Lung (tissue), 13 donors: ENCODE measurements around the gene ATP6V0D1. TPM values are rescaled to one million over a fixed set of nuclear protein-coding genes. Genes with fewer than 3 reads are reported as not detected.

ENCODE experiments used
- ATAC-seq: fragments of 200-7000 bp; cut with Tn5 transposase; one replicate; pipeline ENCODE4 v1.9.1; 2020; ENCODE audit warnings: moderate number of reproducible peaks; ENCODE audit not compliant: insufficient read depth, low FRiP score
- DNase-seq, 3 donors: peaks; one replicate each; pipeline ENCODE4 v3.0.0-alpha.2; 2013 to 2017
- H3K27ac ChIP-seq, 2 donors: one replicate each; pipeline ENCODE4 v1.5.1; 2013; ENCODE audit warnings: mild to moderate bottlenecking in 2 of 2, moderate library complexity in 2 of 2, control low read depth in 1 of 2, inconsistent platforms in 1 of 2, low read depth in 1 of 2, low read length in 1 of 2
- H3K27me3 ChIP-seq, 3 donors: one replicate each; pipeline ENCODE4 v1.5.1; 2013; ENCODE audit warnings: low read length in 2 of 3; ENCODE audit not compliant: control insufficient read depth in 3 of 3, insufficient read depth in 3 of 3
- H3K36me3 ChIP-seq, 4 donors: one replicate each; pipeline ENCODE4 v1.5.1; 2013; ENCODE audit warnings: low read length in 4 of 4, mild to moderate bottlenecking in 1 of 4, moderate library complexity in 1 of 4; ENCODE audit not compliant: control insufficient read depth in 4 of 4, insufficient read depth in 4 of 4
- H3K4me1 ChIP-seq, 5 donors: one replicate each; pipeline ENCODE4 v1.5.1; 2013; ENCODE audit warnings: low read length in 5 of 5, mild to moderate bottlenecking in 2 of 5, moderate library complexity in 1 of 5; ENCODE audit not compliant: control insufficient read depth in 5 of 5, insufficient read depth in 5 of 5
- H3K4me3 ChIP-seq: one replicate; pipeline ENCODE4 v1.5.1; 2013; ENCODE audit warnings: mild to moderate bottlenecking, control low read depth, moderate library complexity
- H3K9ac ChIP-seq, 2 donors: one replicate each; pipeline ENCODE4 v1.5.1; 2013; ENCODE audit warnings: low read length in 2 of 2, control low read depth in 1 of 2; ENCODE audit not compliant: insufficient read depth in 1 of 2
- H3K9me3 ChIP-seq, 4 donors: one replicate each; pipeline ENCODE4 v1.5.1; 2013; ENCODE audit warnings: low read length in 3 of 4, mild to moderate bottlenecking in 1 of 4, moderate library complexity in 1 of 4; ENCODE audit not compliant: control insufficient read depth in 4 of 4, insufficient read depth in 3 of 4
- WGBS, 2 donors: extraction: QIAGEN DNeasy Blood & Tissue Kit; methylation state at CpG; one replicate each; pipeline ENCODE4 v1.1.7; 2013; 5-methylcytosine and 5-hydroxymethylcytosine counted together
- polyA plus RNA-seq, 2 donors: library from polyadenylated mRNA; stranded (reverse); fragments of 200-250 nt; gene quantifications; one replicate each; pipeline ENCODE4 v1.2.1, GENCODE V29; 2013
- small RNA-seq: library from RNA; depleted of rRNA; stranded (forward); fragments of <200 nt; gene quantifications from one replicate; pipeline ENCODE3, GENCODE V24; 2014; ENCODE audit warnings: low replicate concordance
- total RNA-seq, 2 donors: library from RNA; depleted of rRNA in 1 of 2; stranded (reverse); fragments of >200 nt in 1 of 2; gene quantifications; one replicate each; pipeline ENCODE4 v1.2.1, GENCODE V29; 2014 to 2021
- TF ChIP-seq, protein P1 (sequence below): IDR thresholded peaks from 2 replicates; pipeline ENCODE4 v1.5.1; 2012; ENCODE audit warnings: mild to moderate bottlenecking; ENCODE audit errors: control extremely low read depth, extremely low read depth
- donor health status: control.
- donor health status: control.
- donor health status: Bipolar disorder and iron deficiency.
- donor health status: healthy.
- donor health status: DM: yes; HTN: yes; CAD: no.

The ATP6V0D1 gene
- total and polyA plus RNA-seq, 4 donors: 39.6 to 249 (median 136) TPM

DNA sequence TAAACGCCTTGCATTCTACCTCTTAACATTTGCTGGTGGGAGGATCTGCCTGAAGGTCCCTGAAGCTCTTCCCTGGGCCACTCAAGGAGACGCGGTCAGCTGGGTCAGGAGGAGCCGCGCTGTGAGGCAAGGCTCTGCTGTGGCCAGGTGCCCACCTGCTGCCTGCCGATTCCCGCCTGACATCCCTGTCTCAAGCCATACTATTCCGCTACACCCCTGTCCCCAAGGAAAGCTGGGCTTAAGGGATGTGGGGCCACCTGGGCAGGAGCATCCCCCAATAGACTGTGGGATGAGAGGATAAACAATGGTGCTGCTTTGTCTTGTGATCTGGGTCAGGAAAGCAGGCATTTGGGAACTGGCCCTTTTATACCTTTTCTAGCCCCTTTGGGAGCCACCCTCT is 92.8 kb downstream of the ATP6V0D1 start:
- H3K9me3 ChIP-seq: no peaks in the 10 kb centered on the region
- no peak overlapping the region for H3K27ac ChIP-seq
- no peak overlapping the region for H3K9ac ChIP-seq
- no peak overlapping the region for H3K4me3 ChIP-seq
- H3K27me3 ChIP-seq: no peaks in the 10 kb centered on the region
- peaks cover 0 to 18% (median 11%) of the 10 kb centered on the region in 5 donors for H3K4me1 ChIP-seq
- TF ChIP-seq, protein P1, sequence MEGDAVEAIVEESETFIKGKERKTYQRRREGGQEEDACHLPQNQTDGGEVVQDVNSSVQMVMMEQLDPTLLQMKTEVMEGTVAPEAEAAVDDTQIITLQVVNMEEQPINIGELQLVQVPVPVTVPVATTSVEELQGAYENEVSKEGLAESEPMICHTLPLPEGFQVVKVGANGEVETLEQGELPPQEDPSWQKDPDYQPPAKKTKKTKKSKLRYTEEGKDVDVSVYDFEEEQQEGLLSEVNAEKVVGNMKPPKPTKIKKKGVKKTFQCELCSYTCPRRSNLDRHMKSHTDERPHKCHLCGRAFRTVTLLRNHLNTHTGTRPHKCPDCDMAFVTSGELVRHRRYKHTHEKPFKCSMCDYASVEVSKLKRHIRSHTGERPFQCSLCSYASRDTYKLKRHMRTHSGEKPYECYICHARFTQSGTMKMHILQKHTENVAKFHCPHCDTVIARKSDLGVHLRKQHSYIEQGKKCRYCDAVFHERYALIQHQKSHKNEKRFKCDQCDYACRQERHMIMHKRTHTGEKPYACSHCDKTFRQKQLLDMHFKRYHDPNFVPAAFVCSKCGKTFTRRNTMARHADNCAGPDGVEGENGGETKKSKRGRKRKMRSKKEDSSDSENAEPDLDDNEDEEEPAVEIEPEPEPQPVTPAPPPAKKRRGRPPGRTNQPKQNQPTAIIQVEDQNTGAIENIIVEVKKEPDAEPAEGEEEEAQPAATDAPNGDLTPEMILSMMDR: no peak
- WGBS, 2 donors: 90 to 97% methylated on average over 8 of the region's 8 CpGs
- no peaks in the 10 kb centered on the region for H3K36me3 ChIP-seq
- ATAC-seq: no peak
- DNase-seq: no peak

Small RNAs within 50 kb of the gene (small RNA-seq; reads per million reads assigned to genes)
- not detected for gene RNU1-123P

Other genes starting within 250 kb of the ATP6V0D1 start
- gene FHOD1, start 233.7 kb downstream of the ATP6V0D1 start, total RNA-seq: 100 to 1,000 TPM in 1 of 2 donors, 10 to 100 TPM in 1; 51.3 to 129 TPM
- 10 to 100 TPM; 64.1 to 67.0 TPM for gene FHOD1, start 233.7 kb downstream of the ATP6V0D1 start, polyA plus RNA-seq
- gene SLC9A5, start 232.2 kb downstream of the ATP6V0D1 start, total RNA-seq: 1 to 10 TPM; 4.2 to 5.9 TPM
- gene SLC9A5, start 232.2 kb downstream of the ATP6V0D1 start, polyA plus RNA-seq: 1 to 10 TPM; 1.2 to 2.4 TPM
- gene PLEKHG4, start 201.6 kb downstream of the ATP6V0D1 start, total RNA-seq: 10 to 100 TPM; 14.6 to 26.9 TPM
- 10 to 100 TPM in 1 of 2 donors, 1 to 10 TPM in 1; 9.0 to 19.5 TPM for gene PLEKHG4, start 201.6 kb downstream of the ATP6V0D1 start, polyA plus RNA-seq
- gene KCTD19, start 154.4 kb downstream of the ATP6V0D1 start, total RNA-seq: 1 to 10 TPM in 1 of 2 donors, under 1 TPM in 1; 0.40 to 5.1 TPM
- under 1 TPM; 0.07 to 0.24 TPM for gene KCTD19, start 154.4 kb downstream of the ATP6V0D1 start, polyA plus RNA-seq
- gene LRRC36, start 154.3 kb downstream of the ATP6V0D1 start, total RNA-seq: 100 to 1,000 TPM in 1 of 2 donors, 10 to 100 TPM in 1; 14.4 to 103 TPM
- 10 to 100 TPM in 1 of 2 donors, 1 to 10 TPM in 1; 2.1 to 18.8 TPM for gene LRRC36, start 154.3 kb downstream of the ATP6V0D1 start, polyA plus RNA-seq
- 100 to 1,000 TPM; 183 to 371 TPM for gene TPPP3, start 87.7 kb downstream of the ATP6V0D1 start, total RNA-seq
- gene TPPP3, start 87.7 kb downstream of the ATP6V0D1 start, polyA plus RNA-seq: 100 to 1,000 TPM; 164 to 186 TPM
- 10 to 100 TPM; 14.9 to 31.8 TPM for gene ZDHHC1, start 64.7 kb downstream of the ATP6V0D1 start, total RNA-seq
- gene ZDHHC1, start 64.7 kb downstream of the ATP6V0D1 start, polyA plus RNA-seq: 10 to 100 TPM; 10.9 to 27.4 TPM
- 1 to 10 TPM; 6.5 to 6.8 TPM for gene HSD11B2, start 50.0 kb downstream of the ATP6V0D1 start, total RNA-seq
- 10 to 100 TPM in 1 of 2 donors, 1 to 10 TPM in 1; 2.6 to 39.8 TPM for gene HSD11B2, start 50.0 kb downstream of the ATP6V0D1 start, polyA plus RNA-seq
- gene AGRP, start 2.4 kb upstream of the ATP6V0D1 start, total RNA-seq: 1 to 10 TPM in 1 of 2 donors, not detected in 1; 1.4 TPM
- 1 to 10 TPM in 1 of 2 donors, under 1 TPM in 1; 0.97 to 8.3 TPM for gene AGRP, start 2.4 kb upstream of the ATP6V0D1 start, polyA plus RNA-seq
- 100 to 1,000 TPM in 1 of 2 donors, 10 to 100 TPM in 1; 85.1 to 122 TPM for gene RIPOR1, start 47.7 kb upstream of the ATP6V0D1 start, total RNA-seq
- gene RIPOR1, start 47.7 kb upstream of the ATP6V0D1 start, polyA plus RNA-seq: 10 to 100 TPM; 44.1 to 55.6 TPM
- gene CTCF, start 81.4 kb upstream of the ATP6V0D1 start, total RNA-seq: 10 to 100 TPM; 28.5 to 54.2 TPM
- 10 to 100 TPM; 16.7 to 18.1 TPM for gene CTCF, start 81.4 kb upstream of the ATP6V0D1 start, polyA plus RNA-seq
- 1 to 10 TPM; 1.2 to 2.9 TPM for gene CARMIL2, start 164.0 kb upstream of the ATP6V0D1 start, total RNA-seq
- gene CARMIL2, start 164.0 kb upstream of the ATP6V0D1 start, polyA plus RNA-seq: 1 to 10 TPM; 1.7 to 2.5 TPM
- gene ACD, start 179.1 kb upstream of the ATP6V0D1 start, total RNA-seq: 10 to 100 TPM; 13.4 to 19.7 TPM
- 10 to 100 TPM; 13.2 to 18.4 TPM for gene ACD, start 179.1 kb upstream of the ATP6V0D1 start, polyA plus RNA-seq
- 1 to 10 TPM; 1.4 to 6.2 TPM for gene PARD6A, start 179.8 kb upstream of the ATP6V0D1 start, total RNA-seq
- gene PARD6A, start 179.8 kb upstream of the ATP6V0D1 start, polyA plus RNA-seq: 1 to 10 TPM; 4.4 to 5.0 TPM
- gene ENKD1, start 185.6 kb upstream of the ATP6V0D1 start, total RNA-seq: 10 to 100 TPM; 27.1 to 35.9 TPM
- gene ENKD1, start 185.6 kb upstream of the ATP6V0D1 start, polyA plus RNA-seq: 10 to 100 TPM; 24.4 to 35.0 TPM
- gene C16orf86, start 185.7 kb upstream of the ATP6V0D1 start, total RNA-seq: 1 to 10 TPM; 6.1 to 6.4 TPM
- gene C16orf86, start 185.7 kb upstream of the ATP6V0D1 start, polyA plus RNA-seq: 1 to 10 TPM; 3.7 to 4.4 TPM
- 10 to 100 TPM; 18.4 to 26.3 TPM for gene GFOD2, start 238.2 kb upstream of the ATP6V0D1 start, total RNA-seq
- 10 to 100 TPM; 10.1 to 13.7 TPM for gene GFOD2, start 238.2 kb upstream of the ATP6V0D1 start, polyA plus RNA-seq